ENCODE measurements around the gene TMEM254. TPM values are rescaled to one million over a fixed set of nuclear protein-coding genes. Genes with fewer than 3 reads are reported as not detected.

TMEM254 gene, protein sequence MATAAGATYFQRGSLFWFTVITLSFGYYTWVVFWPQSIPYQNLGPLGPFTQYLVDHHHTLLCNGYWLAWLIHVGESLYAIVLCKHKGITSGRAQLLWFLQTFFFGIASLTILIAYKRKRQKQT
- 15.0 to 21.3 TPM (median 17.7 TPM) in 5 replicates for total RNA-seq (2022; extraction: Qiagen RNA extraction)

DNA sequence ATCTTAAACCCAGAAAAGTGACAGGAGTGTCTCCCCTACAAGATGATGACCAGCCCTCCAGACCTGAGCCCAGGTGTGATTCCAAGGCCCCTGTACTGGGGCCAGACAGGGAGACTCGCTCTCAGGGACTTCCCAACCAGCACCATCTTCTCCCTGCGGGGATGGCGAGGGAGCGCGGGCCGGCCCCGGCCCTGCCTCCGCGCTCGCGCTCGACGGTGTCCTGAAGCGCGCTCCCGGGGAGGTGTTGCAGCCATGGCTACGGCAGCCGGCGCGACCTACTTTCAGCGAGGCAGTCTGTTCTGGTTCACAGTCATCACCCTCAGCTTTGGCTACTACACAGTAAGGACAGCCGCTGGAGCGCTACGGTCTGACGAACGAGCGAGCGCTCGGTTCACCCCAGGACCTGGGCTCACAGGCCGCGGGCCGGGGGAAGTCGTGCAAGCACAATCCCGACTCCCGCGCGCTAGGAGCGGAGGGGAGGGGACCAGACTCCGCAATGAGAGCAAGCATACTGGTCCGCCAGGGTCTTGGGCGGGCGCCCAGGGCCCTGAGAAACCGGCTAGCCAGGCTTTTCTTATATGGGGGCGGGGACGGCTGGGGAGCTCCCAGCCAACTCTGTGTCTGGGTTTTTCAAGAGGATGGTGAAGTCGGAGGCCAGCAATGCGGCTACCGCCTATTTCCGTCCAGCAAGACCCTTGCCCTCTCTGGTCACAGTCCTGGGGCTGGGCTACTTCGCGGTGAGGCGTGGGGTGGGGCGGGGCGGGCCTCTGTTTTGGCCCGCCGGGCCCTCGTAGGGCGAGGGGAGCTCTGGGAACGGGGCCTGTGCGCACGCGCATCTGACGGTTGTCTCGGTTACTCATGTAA, at the start of gene TMEM254:
TMEM254 (plus strand) TSS at position 218 of the 864 bp plus-strand sequence; CDS start at position 253, 35 bp downstream.

DNA sequence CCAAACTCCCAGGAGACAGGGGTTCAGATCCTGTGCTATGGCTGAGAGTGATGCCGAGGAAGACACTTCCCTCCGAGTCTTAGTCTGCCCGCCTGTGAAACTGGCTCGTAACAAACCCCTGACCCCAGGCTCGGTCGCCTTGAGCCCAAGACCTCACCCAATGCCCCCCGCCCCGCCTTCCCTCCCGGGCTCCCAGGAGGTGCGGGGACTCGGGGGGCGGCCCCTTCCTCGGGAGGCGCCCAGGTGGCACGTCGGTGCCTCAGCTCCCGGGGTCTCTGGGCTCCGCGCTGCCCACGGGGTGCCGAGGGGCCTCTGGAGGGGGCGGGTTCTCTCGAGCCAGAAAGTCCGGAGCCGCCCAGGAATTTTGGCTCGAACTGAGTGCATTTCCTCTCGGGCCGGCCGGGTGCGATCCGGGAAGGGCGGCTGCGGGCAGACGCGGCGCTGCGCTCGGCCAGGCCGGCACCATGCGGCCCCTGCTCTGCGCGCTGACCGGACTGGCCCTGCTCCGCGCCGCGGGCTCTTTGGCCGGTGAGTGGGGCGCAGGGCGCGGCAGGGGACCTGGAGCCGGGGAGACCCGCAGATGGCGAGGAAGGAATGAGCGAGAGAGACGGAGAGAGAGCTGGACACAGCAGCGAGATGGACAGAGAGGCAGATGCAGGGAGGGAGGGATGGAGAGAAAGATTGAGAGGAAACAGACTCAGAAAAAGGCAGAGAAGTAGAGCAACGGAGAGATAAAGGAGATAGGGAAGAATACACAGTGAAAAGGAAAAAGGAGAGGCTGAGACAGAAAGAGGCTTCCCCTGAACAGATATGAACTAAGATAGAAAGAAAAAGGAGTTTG, 54.1 kb downstream of the TMEM254 start, which contains the start of gene PLAC9:
PLAC9 (plus strand) TSS at position 432 of the 841 bp plus-strand sequence; CDS start at position 465, 33 bp downstream.

Other genes starting within 250 kb of the TMEM254 start
- 0.14 to 0.35 TPM (median 0.28 TPM) in 5 replicates for gene SFTPD, start 129.6 kb upstream of the TMEM254 start, total RNA-seq (2022; extraction: Qiagen RNA extraction)
- 0.29 TPM in 1 of 5 replicates, not detected in the others for gene PLAC9, start 54.1 kb downstream of the TMEM254 start, total RNA-seq (2022; extraction: Qiagen RNA extraction)
- 181 to 239 TPM (median 229 TPM) in 5 replicates for gene ANXA11, start 126.9 kb downstream of the TMEM254 start, total RNA-seq (2022; extraction: Qiagen RNA extraction)
- gene MAT1A, start 211.0 kb downstream of the TMEM254 start, total RNA-seq (2022; extraction: Qiagen RNA extraction), result 0.04 to 0.11 TPM (median 0.04 TPM) in 5 replicates

All from A549 treated with dexamethasone at 1 μM for 4 hours (cell line).